Glutamatergic neuron (in vitro differentiated cells): ENCODE measurements around the gene RNF113A. TPM values are rescaled to one million over a fixed set of nuclear protein-coding genes. Genes with fewer than 3 reads are reported as not detected.
"Not testable (repeated sequence)": the region's sequence is repeated elsewhere in the genome, so short reads cannot be mapped to it uniquely, and the experiment has no call there.

Source experiments
- DNase-seq: peaks from one replicate; pipeline ENCODE4 v3.0.0; 2022
- H3K27ac Mint-ChIP-seq: one replicate; pipeline ENCODE4 v1.8.0; 2020; ENCODE audit warnings: mild to moderate bottlenecking, mixed read lengths, inconsistent platforms; ENCODE audit not compliant: unreplicated experiment
- H3K27me3 Mint-ChIP-seq: one replicate; pipeline ENCODE4 v1.8.0; 2020; ENCODE audit warnings: mild to moderate bottlenecking, moderate library complexity, mixed read lengths, inconsistent platforms; ENCODE audit not compliant: unreplicated experiment
- H3K36me3 Mint-ChIP-seq: one replicate; pipeline ENCODE4 v1.8.0; 2020; ENCODE audit warnings: mild to moderate bottlenecking, mixed read lengths, inconsistent platforms; ENCODE audit not compliant: unreplicated experiment
- H3K4me1 Mint-ChIP-seq: one replicate; pipeline ENCODE4 v1.8.0; 2020; ENCODE audit warnings: mild to moderate bottlenecking, low read depth, mixed read lengths, inconsistent platforms; ENCODE audit not compliant: unreplicated experiment
- H3K4me3 Mint-ChIP-seq: one replicate; pipeline ENCODE4 v1.8.0; 2020; ENCODE audit warnings: mild to moderate bottlenecking, mixed read lengths, inconsistent platforms; ENCODE audit not compliant: unreplicated experiment
- H3K9me3 Mint-ChIP-seq: one replicate; pipeline ENCODE4 v1.8.0; 2020; ENCODE audit warnings: mild to moderate bottlenecking, moderate library complexity, mixed read lengths, inconsistent platforms; ENCODE audit not compliant: unreplicated experiment
- CTCF ChIP-seq: fragments of 200-600 bp; sonication (generic); IDR thresholded peaks from one replicate; pipeline ENCODE4 v1.5.0; 2021; ENCODE audit not compliant: partially characterized antibody, unreplicated experiment
- total RNA-seq: library from RNA; stranded (reverse); fragmentation: NEBNext Ultra II Directional; extraction: Animal tissue kit (Norgen Biotek cat#: 25700); gene quantifications from one replicate; pipeline ENCODE4 v1.2.1, GENCODE V29; 2021; ENCODE audit not compliant: unreplicated experiment

The RNF113A gene
- total RNA-seq, 1 donor from 2014 or later, result 19.1 TPM

- Mint-ChIP-seq H3K27me3 (peaks cover 1% of the 10 kb centered on the region), H3K27ac (no peak overlapping the region), H3K4me1 (no peaks in the 10 kb centered on the region), H3K4me3 (no peak overlapping the region), H3K36me3 (no peaks in the 10 kb centered on the region), H3K9me3 (no peaks in the 10 kb centered on the region)
- DNase-seq, result no peak
- TF ChIP-seq CTCF, result no peak
Measured at GRCh38 chrX:119828446-119828845, 43.1 kb downstream of the RNF113A start.

GRCh38 chrX:119826399-119826959, 45.1 kb downstream of the RNF113A start:
- no peak for DNase-seq
- TF ChIP-seq CTCF, result no peak
- Mint-ChIP-seq H3K4me1 (no peaks in the 10 kb centered on the region), H3K27ac (no peak overlapping the region), H3K4me3 (no peak overlapping the region), H3K9me3 (no peaks in the 10 kb centered on the region), H3K27me3 (no peaks in the 10 kb centered on the region), H3K36me3 (no peaks in the 10 kb centered on the region)

DNA sequence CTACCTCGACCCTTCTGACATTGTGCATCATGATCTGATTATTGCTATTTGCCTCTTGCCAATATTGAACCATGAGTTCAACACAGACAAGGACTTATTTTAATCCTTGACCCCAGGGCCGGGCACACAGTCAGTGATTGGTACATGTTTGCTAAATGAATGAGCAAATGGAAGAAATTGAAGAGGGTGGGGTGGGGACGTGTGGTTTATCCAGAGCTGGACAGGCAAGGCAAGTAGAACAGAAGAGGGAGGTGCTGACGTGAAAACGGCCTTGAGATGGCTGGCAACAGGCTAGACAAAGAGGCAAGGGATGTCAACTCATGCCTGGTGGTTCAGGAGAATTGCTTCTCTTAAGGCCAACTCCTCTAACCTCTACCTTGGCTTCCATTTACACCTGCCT, 47.3 kb downstream of the RNF113A start:
- H3K27ac Mint-ChIP-seq, H3K9me3 Mint-ChIP-seq, H3K27me3 Mint-ChIP-seq, H3K36me3 Mint-ChIP-seq, H3K4me1 Mint-ChIP-seq, H3K4me3 Mint-ChIP-seq, DNase-seq: not testable (repeated sequence)

DNA sequence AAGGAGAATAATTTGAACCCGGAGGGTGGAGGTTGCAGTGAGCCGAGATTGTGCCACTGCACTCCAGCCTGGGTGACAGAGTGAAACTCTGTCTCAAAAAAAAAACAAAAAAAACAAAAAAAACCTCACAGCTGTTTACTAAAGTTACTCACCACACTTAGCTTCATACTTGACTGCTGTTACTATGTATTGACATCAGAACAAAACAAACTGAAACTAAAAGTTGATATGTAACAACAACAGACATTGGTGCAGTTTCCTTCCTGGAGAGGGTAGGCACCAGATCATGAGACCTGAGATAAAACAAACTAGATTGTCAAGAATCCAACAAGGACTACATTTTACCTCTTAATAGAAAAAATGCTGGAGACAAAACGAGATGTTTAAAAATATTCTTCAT, 49.8 kb downstream of the RNF113A start:
- not testable (repeated sequence) for H3K27me3 Mint-ChIP-seq, H3K36me3 Mint-ChIP-seq, H3K9me3 Mint-ChIP-seq, DNase-seq, H3K4me3 Mint-ChIP-seq, H3K27ac Mint-ChIP-seq, H3K4me1 Mint-ChIP-seq

Other genes with a start within 250 kb of the RNF113A start
- gene SEPTIN6, start 178.6 kb downstream of the RNF113A start, total RNA-seq, result 243 TPM
- gene SOWAHD, start 113.1 kb downstream of the RNF113A start, total RNA-seq, result not detected
- gene RPL39, start 80.1 kb downstream of the RNF113A start, total RNA-seq, result 1,088 TPM
- 10.9 TPM for gene UPF3B, start 18.8 kb downstream of the RNF113A start, total RNA-seq
- 61.6 TPM for gene NDUFA1, start 99 bp upstream of the RNF113A start, total RNA-seq
- not detected for gene AKAP14, start 24.2 kb upstream of the RNF113A start, total RNA-seq
- gene NKAP, start 72.0 kb upstream of the RNF113A start, total RNA-seq, result 7.8 TPM
- not detected for gene RHOXF2B, start 206.0 kb upstream of the RNF113A start, total RNA-seq
- gene RHOXF1, start 244.2 kb upstream of the RNF113A start, total RNA-seq, result 0.98 TPM